ENCODE results near the gene TMPRSS2.

- TF ChIP-seq CTCF (IDR thresholded peaks at IDR 0.05) (no peak), EP300 (IDR thresholded peaks at IDR 0.05) (no peak), POLR2A (IDR thresholded peaks at IDR 0.05) (no peak), POLR2AphosphoS5 (IDR thresholded peaks at IDR 0.05) (no peak)
Measured at GRCh38 chr21:41494242-41494641, 13.7 kb downstream of the TMPRSS2 start.

Measured in sigmoid colon (tissue), 4 donors.